Endothelial cell of umbilical vein (primary cell): ENCODE data around the gene GNPDA2.

Source experiments
- POLR2A ChIP-seq: IDR thresholded peaks from 2 replicates; pipeline ENCODE4 v1.6.1; 2012; ENCODE audit warnings: low read depth, mild to moderate bottlenecking, control low read depth, low read length
- POLR2AphosphoS5 ChIP-seq: IDR thresholded peaks from 2 replicates; pipeline ENCODE4 v1.6.1; 2012; ENCODE audit warnings: low read depth, mild to moderate bottlenecking, control low read depth, low read length, moderate library complexity; ENCODE audit not compliant: insufficient read depth

DNA sequence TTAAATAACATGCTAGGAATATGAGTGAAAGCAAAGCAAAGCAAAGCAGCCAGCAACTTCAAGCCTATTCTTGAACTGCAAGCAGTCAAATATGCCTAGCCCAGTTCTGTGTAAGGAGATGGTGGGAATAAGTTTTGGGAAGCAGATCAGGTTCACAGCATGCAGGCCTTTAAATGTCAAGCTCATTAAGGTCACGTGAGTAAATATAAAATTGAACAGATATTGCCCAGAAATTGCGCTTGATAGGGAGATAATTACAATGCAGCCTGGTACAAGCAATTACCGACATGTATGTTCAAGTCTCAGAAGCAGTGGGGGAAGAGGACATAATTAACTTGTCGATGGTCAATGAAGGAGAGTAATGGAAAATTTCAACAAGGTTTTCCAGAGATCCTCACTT, 6.0 kb downstream of the GNPDA2 start:
- TF ChIP-seq POLR2A (no peak), POLR2AphosphoS5 (no peak)
